GM12801 (cell line): ENCODE measurements around the gene TOGARAM1.

Source experiments
- CTCF ChIP-seq: IDR thresholded peaks from one replicate; pipeline ENCODE4 v1.5.1; 2011; ENCODE audit warnings: control low read depth; ENCODE audit not compliant: insufficient read length; ENCODE audit errors: extremely low read depth

The TOGARAM1 gene

GRCh38 chr14:44940944-44941343 lies 21.0 kb upstream of the TOGARAM1 start:
- no peak for TF ChIP-seq CTCF

GRCh38 chr14:44941591-44941990 lies 20.4 kb upstream of the TOGARAM1 start:
- TF ChIP-seq CTCF: no peak

GRCh38 chr14:44942436-44942835 lies 19.6 kb upstream of the TOGARAM1 start:
- TF ChIP-seq CTCF: no peak

- no peak for TF ChIP-seq CTCF
Measured at GRCh38 chr14:44944107-44944506, 17.9 kb upstream of the TOGARAM1 start.

- no peak for TF ChIP-seq CTCF
Measured at GRCh38 chr14:44945264-44945663, 16.7 kb upstream of the TOGARAM1 start.

- TF ChIP-seq CTCF: no peak
Measured at GRCh38 chr14:44951051-44951450, 10.9 kb upstream of the TOGARAM1 start.

- no peak for TF ChIP-seq CTCF
Measured at GRCh38 chr14:44952391-44953110, 9.4 kb upstream of the TOGARAM1 start.

- no peak for TF ChIP-seq CTCF
Measured at GRCh38 chr14:44954750-44955149, 7.2 kb upstream of the TOGARAM1 start.
